ENCODE results near the gene CLIC4.
"Not testable (repeated sequence)": the region's sequence is repeated elsewhere in the genome, so short reads cannot be mapped to it uniquely, and the experiment has no call there.

Gene CLIC4

DNA sequence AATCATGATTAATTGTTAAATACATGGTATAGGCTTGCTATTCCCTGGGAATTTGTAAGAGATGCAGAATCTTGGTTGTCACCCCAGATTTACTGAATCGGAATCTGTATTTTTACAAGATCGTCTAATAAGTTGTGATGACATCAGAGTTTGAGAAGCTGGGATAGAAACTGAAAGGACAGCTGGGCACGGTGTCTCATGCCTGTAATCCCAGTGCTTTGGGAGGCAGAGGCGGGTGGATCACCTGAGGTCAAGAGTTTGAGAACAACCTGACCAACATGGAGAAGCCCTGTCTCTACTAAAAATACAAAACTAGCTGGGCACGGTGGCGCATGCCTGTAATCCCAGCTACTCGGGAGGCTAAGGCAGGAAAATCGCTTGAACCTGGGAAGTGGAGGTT lies 35.4 kb downstream of the CLIC4 start:
- not testable (repeated sequence) for H3K4me3 ChIP-seq (ENCODE audit: low read length); DNase-seq (ENCODE audit: low read depth); H3K9ac ChIP-seq (ENCODE audit: low read length); H3K36me3 ChIP-seq (ENCODE audit: control insufficient read depth, insufficient read depth, low read length, severe bottlenecking); H3K27me3 ChIP-seq (replicated peaks; ENCODE audit: control insufficient read depth, insufficient read depth, low read length); H3K9me3 ChIP-seq (ENCODE audit: control insufficient read depth, low read length)
- H3K4me1 ChIP-seq (ENCODE audit: control insufficient read depth, insufficient read depth, low read length) = peaks cover 46% of the 10 kb centered on the region

DNA sequence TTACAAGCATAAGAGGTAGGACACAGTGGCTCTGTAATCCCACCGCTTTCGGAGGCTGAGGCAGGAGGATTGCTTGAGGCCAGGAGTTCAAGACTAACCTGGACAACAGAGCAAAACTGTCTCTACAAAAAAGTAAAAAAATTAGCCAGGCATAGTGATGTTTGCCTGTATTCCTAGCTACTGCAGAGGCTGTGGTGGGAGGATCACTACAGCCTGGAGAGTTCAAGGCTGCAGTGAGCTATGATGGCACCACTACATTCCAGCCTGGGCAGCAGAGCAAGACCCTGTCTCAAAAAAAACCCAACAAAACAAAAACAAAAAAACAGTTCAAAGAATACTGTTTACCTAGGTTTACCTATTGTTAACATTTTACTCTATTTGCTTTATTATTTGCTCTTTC lies 37.4 kb downstream of the CLIC4 start:
- Histone ChIP-seq H3K4me1 (ENCODE audit: control insufficient read depth, insufficient read depth, low read length) (peaks cover 46% of the 10 kb centered on the region), H3K27me3 (replicated peaks; ENCODE audit: control insufficient read depth, insufficient read depth, low read length) (no peaks in the 10 kb centered on the region), H3K9me3 (ENCODE audit: control insufficient read depth, low read length) (no peaks in the 10 kb centered on the region), H3K9ac (ENCODE audit: low read length) (no peak overlapping the region), H3K4me3 (ENCODE audit: low read length) (no peak overlapping the region), H3K36me3 (ENCODE audit: control insufficient read depth, insufficient read depth, low read length, severe bottlenecking) (no peaks in the 10 kb centered on the region)
- no peak for DNase-seq (ENCODE audit: low read depth)

DNA sequence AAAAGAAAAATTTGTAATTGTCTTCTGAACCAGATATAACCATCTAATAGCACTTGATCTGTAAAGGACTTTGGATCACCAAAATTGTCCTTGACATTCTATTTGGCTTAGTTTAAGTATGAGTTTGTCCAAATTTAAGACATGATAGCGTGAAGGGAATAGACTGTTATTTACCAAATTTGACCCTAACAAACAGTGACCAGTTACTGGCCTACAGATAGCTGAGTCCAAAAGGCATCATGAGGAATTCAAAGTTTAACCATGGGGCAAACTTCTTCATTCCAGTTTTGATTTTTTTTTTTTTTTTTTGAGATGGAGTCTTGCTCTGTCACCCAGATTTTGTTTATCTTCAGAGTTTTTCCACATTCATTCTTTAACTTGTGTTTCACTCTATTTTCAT lies 38.5 kb downstream of the CLIC4 start:
- DNase-seq (ENCODE audit: low read depth) = no peak
- Histone ChIP-seq H3K9ac (ENCODE audit: low read length) (no peak overlapping the region), H3K36me3 (ENCODE audit: control insufficient read depth, insufficient read depth, low read length, severe bottlenecking) (no peaks in the 10 kb centered on the region), H3K4me1 (ENCODE audit: control insufficient read depth, insufficient read depth, low read length) (peaks cover 39% of the 10 kb centered on the region), H3K9me3 (ENCODE audit: control insufficient read depth, low read length) (no peaks in the 10 kb centered on the region), H3K4me3 (ENCODE audit: low read length) (no peak overlapping the region), H3K27me3 (replicated peaks; ENCODE audit: control insufficient read depth, insufficient read depth, low read length) (no peaks in the 10 kb centered on the region)

DNA sequence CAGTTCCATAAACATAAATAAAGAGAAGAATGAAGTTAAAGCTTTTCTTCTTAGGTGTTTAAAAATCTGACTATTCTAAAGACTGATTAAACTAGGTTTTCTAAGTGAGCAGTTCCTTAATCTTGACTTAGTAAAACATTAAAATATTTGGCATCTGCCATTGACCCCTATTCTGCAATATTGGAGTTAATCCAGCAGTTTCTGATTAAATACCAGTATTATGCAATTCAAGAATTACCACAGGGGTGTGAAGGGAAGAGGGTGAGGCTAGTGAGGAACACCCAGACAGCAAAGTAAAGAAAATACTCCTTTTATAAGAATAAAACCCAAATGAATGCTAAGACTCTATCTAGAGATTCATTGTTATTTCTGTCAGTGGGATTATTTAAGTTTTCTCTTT lies 40.9 kb downstream of the CLIC4 start:
- peak; percentile 75 for DNase-seq (ENCODE audit: low read depth)
- H3K36me3 ChIP-seq (ENCODE audit: control insufficient read depth, insufficient read depth, low read length, severe bottlenecking) = no peaks in the 10 kb centered on the region
- no peaks in the 10 kb centered on the region for H3K9me3 ChIP-seq (ENCODE audit: control insufficient read depth, low read length)
- H3K4me1 ChIP-seq (ENCODE audit: control insufficient read depth, insufficient read depth, low read length) = peaks cover 22% of the 10 kb centered on the region
- H3K4me3 ChIP-seq (ENCODE audit: low read length) = peak overlapping the region; percentile 24
- H3K27me3 ChIP-seq (replicated peaks; ENCODE audit: control insufficient read depth, insufficient read depth, low read length) = no peaks in the 10 kb centered on the region
- H3K9ac ChIP-seq (ENCODE audit: low read length) = peak overlapping the region; percentile 18

GRCh38 chr1:24790490-24790889 lies 45.2 kb downstream of the CLIC4 start:
- Histone ChIP-seq H3K4me1 (ENCODE audit: control insufficient read depth, insufficient read depth, low read length) (peaks cover 30% of the 10 kb centered on the region), H3K4me3 (ENCODE audit: low read length) (no peak overlapping the region), H3K9me3 (ENCODE audit: control insufficient read depth, low read length) (no peaks in the 10 kb centered on the region), H3K36me3 (ENCODE audit: control insufficient read depth, insufficient read depth, low read length, severe bottlenecking) (no peaks in the 10 kb centered on the region), H3K27me3 (replicated peaks; ENCODE audit: control insufficient read depth, insufficient read depth, low read length) (no peaks in the 10 kb centered on the region), H3K9ac (ENCODE audit: low read length) (no peak overlapping the region)
- no peak for DNase-seq (ENCODE audit: low read depth)

DNA sequence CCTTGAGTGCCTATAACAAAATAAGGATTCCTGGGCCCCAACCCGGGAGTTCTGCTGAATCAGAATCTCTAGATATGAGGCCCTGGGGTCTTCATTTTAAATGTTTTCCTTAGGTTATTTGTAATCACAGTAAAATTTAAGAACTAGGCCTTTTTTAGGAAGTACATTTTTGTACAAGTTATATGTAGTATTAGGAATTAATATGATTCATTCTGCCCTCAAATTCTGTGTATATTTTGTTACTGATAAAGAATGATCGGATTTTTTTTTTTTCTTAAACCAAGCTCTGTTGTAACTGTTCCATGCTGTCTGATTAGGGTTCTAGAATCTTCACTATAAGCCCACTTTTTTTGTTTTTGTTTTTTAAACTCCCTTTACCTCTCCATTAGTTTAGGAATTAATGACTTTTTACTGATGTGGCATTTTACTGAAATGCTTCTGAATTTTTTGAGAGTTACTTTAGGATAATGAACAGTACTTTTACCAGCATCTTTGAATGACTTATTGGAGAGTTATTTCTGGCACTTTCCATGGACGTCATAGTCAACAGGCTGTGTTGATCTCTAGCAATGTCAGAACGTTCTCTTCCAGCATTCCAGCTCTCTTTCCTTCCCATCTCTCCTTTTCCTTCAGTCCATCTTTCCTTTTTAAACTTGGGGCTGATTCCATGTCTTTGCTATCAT lies 48.3 kb downstream of the CLIC4 start:
- no peaks in the 10 kb centered on the region for H3K27me3 ChIP-seq (replicated peaks; ENCODE audit: control insufficient read depth, insufficient read depth, low read length)
- H3K36me3 ChIP-seq (ENCODE audit: control insufficient read depth, insufficient read depth, low read length, severe bottlenecking) = peaks cover 11% of the 10 kb centered on the region
- peaks cover 26% of the 10 kb centered on the region for H3K4me1 ChIP-seq (ENCODE audit: control insufficient read depth, insufficient read depth, low read length)
- DNase-seq (ENCODE audit: low read depth) = peak; percentile 76
- peak overlapping the region; percentile 46 for H3K9ac ChIP-seq (ENCODE audit: low read length)
- no peaks in the 10 kb centered on the region for H3K9me3 ChIP-seq (ENCODE audit: control insufficient read depth, low read length)
- peak overlapping the region; percentile 35 for H3K4me3 ChIP-seq (ENCODE audit: low read length)

DNA sequence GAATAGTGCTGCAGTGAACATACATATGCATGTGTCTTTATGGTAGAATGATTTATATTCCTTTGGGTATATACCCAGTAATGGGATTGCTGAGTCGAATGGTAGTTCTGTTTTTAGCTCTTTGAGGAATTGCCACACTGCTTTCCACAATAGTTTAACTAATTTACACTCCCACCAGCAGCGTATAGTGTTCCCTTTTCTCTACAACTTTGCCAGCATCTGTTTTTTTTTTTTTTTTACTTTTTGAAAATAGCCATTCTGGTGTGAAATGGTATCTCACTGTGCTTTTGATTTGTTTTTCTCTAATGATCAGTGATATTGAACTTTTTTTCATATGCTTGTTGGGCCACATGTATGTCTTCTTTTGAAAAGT lies 48.9 kb downstream of the CLIC4 start:
- Histone ChIP-seq H3K36me3 (ENCODE audit: control insufficient read depth, insufficient read depth, low read length, severe bottlenecking) (peaks cover 11% of the 10 kb centered on the region), H3K4me1 (ENCODE audit: control insufficient read depth, insufficient read depth, low read length) (peaks cover 26% of the 10 kb centered on the region), H3K4me3 (ENCODE audit: low read length) (peak overlapping the region; percentile 57)
- not testable (repeated sequence) for H3K27me3 ChIP-seq (replicated peaks; ENCODE audit: control insufficient read depth, insufficient read depth, low read length); H3K9ac ChIP-seq (ENCODE audit: low read length); H3K9me3 ChIP-seq (ENCODE audit: control insufficient read depth, low read length); DNase-seq (ENCODE audit: low read depth)

DNA sequence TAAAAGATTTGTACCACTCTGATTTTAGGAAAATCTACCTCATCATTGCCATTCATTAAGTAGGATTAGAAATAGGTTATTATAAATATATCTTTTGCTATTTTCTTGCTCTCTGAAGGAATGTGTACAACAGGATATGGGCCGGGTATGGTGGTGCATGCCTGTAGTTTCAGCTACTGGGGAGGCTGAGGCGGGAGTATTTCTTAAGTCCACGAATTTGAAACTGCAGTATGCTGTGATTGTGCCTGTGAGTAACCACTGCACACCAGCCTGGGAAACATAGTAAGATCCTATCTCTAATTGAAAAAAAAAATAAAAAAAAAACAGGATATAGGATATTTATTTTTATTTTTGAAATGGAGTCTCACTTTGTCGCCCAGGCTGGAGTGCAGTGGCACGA lies 50.0 kb downstream of the CLIC4 start:
- Histone ChIP-seq H3K36me3 (ENCODE audit: control insufficient read depth, insufficient read depth, low read length, severe bottlenecking) (peaks cover 11% of the 10 kb centered on the region), H3K9me3 (ENCODE audit: control insufficient read depth, low read length) (no peaks in the 10 kb centered on the region), H3K4me3 (ENCODE audit: low read length) (no peak overlapping the region), H3K4me1 (ENCODE audit: control insufficient read depth, insufficient read depth, low read length) (peaks cover 26% of the 10 kb centered on the region), H3K27me3 (replicated peaks; ENCODE audit: control insufficient read depth, insufficient read depth, low read length) (no peaks in the 10 kb centered on the region), H3K9ac (ENCODE audit: low read length) (no peak overlapping the region)
- DNase-seq (ENCODE audit: low read depth) = no peak

DNA sequence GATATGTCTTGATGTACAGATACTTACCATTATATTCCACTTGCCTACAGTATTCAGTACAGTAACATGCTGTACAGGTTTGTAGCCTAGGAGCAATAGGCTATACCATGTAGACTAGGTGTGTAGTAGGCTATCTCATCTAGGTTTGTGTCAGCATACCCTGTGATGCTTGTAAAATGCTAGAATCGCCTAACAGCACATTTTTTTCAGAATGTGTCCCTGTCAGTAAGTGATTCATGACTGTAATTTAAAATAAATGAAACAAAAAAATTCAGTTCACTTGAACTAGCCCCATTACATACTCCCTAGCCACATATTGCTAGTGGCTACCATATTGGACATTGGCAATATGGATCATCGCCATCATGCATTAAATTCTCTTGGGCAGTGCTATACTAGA lies 51.3 kb downstream of the CLIC4 start:
- Histone ChIP-seq H3K36me3 (ENCODE audit: control insufficient read depth, insufficient read depth, low read length, severe bottlenecking) (peaks cover 17% of the 10 kb centered on the region), H3K9me3 (ENCODE audit: control insufficient read depth, low read length) (no peaks in the 10 kb centered on the region), H3K4me1 (ENCODE audit: control insufficient read depth, insufficient read depth, low read length) (peaks cover 30% of the 10 kb centered on the region), H3K9ac (ENCODE audit: low read length) (no peak overlapping the region), H3K4me3 (ENCODE audit: low read length) (no peak overlapping the region), H3K27me3 (replicated peaks; ENCODE audit: control insufficient read depth, insufficient read depth, low read length) (no peaks in the 10 kb centered on the region)
- no peak for DNase-seq (ENCODE audit: low read depth)

- Histone ChIP-seq H3K4me1 (ENCODE audit: control insufficient read depth, insufficient read depth, low read length) (peaks cover 49% of the 10 kb centered on the region), H3K36me3 (ENCODE audit: control insufficient read depth, insufficient read depth, low read length, severe bottlenecking) (peaks cover 17% of the 10 kb centered on the region)
- H3K4me3 ChIP-seq (ENCODE audit: low read length); H3K9me3 ChIP-seq (ENCODE audit: control insufficient read depth, low read length); H3K9ac ChIP-seq (ENCODE audit: low read length); H3K27me3 ChIP-seq (replicated peaks; ENCODE audit: control insufficient read depth, insufficient read depth, low read length); DNase-seq (ENCODE audit: low read depth): not testable (repeated sequence)
Observed at GRCh38 chr1:24799242-24799641, 54.0 kb downstream of the CLIC4 start.

DNA sequence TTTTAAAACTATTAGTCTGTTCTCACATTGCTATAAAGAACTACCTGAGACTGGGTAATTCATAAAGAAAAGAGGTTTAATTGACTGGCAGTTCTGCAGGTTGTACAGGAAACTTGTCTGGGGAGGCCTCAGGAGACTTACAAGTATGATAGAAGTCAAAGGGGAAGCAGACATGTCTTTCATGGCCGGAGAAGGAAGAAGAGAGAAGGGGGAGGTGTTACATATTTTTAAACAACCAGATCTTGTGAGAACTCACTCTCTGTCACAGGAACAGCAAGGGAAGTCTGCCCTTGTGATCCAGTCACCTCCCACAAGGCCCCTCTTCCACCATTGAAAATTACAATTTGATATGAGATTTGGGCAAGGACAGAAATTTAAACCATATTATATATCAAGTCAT lies 55.9 kb downstream of the CLIC4 start:
- no peak overlapping the region for H3K9ac ChIP-seq (ENCODE audit: low read length)
- H3K4me3 ChIP-seq (ENCODE audit: low read length) = no peak overlapping the region
- H3K27me3 ChIP-seq (replicated peaks; ENCODE audit: control insufficient read depth, insufficient read depth, low read length) = no peaks in the 10 kb centered on the region
- H3K9me3 ChIP-seq (ENCODE audit: control insufficient read depth, low read length) = no peaks in the 10 kb centered on the region
- peaks cover 17% of the 10 kb centered on the region for H3K36me3 ChIP-seq (ENCODE audit: control insufficient read depth, insufficient read depth, low read length, severe bottlenecking)
- DNase-seq (ENCODE audit: low read depth) = no peak
- peaks cover 46% of the 10 kb centered on the region for H3K4me1 ChIP-seq (ENCODE audit: control insufficient read depth, insufficient read depth, low read length)

GRCh38 chr1:24803220-24803619 lies 58.0 kb downstream of the CLIC4 start:
- Histone ChIP-seq H3K4me1 (ENCODE audit: control insufficient read depth, insufficient read depth, low read length) (peaks cover 51% of the 10 kb centered on the region), H3K9ac (ENCODE audit: low read length) (peak overlapping the region; percentile 55), H3K36me3 (ENCODE audit: control insufficient read depth, insufficient read depth, low read length, severe bottlenecking) (peaks cover 8% of the 10 kb centered on the region), H3K9me3 (ENCODE audit: control insufficient read depth, low read length) (no peaks in the 10 kb centered on the region), H3K27me3 (replicated peaks; ENCODE audit: control insufficient read depth, insufficient read depth, low read length) (no peaks in the 10 kb centered on the region), H3K4me3 (ENCODE audit: low read length) (no peak overlapping the region)
- no peak for DNase-seq (ENCODE audit: low read depth)

Measured in adipocyte (in vitro differentiated cells).